HG03039 (cell line): ENCODE data around the gene DLG3.
A peak's percentile ranks its signal among the peaks of the same experiment; 100 is the strongest.
"Not testable (repeated sequence)": the region's sequence is repeated elsewhere in the genome, so short reads cannot be mapped to it uniquely, and the experiment has no call there.

Experiments used
- ATAC-seq: cut with Tn5 transposase; IDR thresholded peaks from one replicate; pipeline ENCODE4 v1.9.1; 2021; ENCODE audit warnings: mild to moderate bottlenecking, moderate library complexity; ENCODE audit not compliant: unreplicated experiment

Gene DLG3

DNA sequence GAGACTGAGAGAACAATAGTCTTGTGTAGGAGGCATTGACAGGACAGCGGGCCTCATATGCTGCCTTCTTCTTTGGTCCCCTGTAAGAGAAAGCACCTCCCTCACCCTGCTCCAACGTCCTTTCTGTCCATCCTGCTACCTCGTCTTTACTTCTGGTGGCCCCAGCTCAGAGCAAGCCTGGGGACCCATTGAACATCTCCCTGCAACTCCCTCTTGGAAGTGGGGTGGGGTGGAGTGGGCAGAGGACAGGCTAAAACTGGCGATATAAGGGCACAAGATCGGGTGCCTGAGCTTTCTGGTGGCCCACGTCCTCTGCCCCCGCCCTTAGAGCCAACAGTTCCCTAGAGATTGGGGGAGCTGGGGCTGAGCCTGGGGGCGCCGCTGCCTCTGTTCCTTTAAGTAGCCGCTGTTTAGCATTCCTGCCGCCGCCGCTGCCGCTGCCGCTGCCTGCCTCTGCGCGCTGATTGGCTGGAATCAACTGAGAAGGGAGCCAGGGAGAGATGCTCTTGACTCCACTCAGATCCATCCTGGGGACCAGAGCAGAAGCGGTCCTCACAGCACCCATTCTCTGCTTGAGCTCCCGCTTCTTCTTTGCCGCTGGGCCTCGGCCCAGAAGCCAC, at the start of gene DLG3:
DLG3 (plus strand) TSS at position 510 of the 620 bp plus-strand sequence. CDS start 367 bp downstream, outside the sequence.
- no peak for ATAC-seq

GRCh38 chrX:70398899-70399298, 45.7 kb upstream of the DLG3 start:
- ATAC-seq, result no peak

DNA sequence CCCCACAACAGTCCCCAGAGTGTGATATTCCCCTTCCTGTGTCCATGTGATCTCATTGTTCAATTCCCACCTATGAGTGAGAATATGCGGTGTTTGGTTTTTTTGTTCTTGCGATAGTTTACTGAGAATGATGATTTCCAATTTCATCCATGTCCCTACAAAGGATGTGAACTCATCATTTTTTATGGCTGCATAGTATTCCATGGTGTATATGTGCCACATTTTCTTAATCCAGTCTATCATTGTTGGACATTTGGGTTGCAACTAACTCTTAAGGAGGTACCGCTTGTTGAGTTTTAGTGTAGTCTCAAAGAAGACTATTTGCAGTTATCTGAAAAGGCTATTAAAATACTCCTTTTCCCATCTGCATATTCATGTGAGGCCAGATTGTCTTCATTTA, 44.5 kb upstream of the DLG3 start:
- not testable (repeated sequence) for ATAC-seq

DNA sequence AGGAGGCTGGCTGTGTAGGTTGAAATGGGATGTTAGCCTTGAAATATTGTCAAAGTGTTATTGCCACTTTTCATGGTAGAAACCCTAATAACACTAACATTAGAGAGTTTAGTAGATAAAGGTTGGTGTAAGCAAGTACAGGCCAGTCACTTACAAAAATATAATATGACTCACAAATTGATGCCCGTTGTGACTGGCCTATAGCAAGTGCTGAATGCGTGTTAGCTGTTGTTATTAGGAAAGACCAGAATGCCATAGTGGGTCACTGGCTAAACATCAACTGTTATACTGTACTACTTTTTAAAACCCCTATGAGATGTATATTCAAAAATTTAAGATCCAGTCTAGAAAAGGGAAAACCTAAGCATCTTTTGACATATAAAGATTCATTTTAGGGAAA, 41.9 kb upstream of the DLG3 start:
- ATAC-seq, result no peak

- no peak for ATAC-seq
Measured at GRCh38 chrX:70405003-70405402, 39.6 kb upstream of the DLG3 start.

DNA sequence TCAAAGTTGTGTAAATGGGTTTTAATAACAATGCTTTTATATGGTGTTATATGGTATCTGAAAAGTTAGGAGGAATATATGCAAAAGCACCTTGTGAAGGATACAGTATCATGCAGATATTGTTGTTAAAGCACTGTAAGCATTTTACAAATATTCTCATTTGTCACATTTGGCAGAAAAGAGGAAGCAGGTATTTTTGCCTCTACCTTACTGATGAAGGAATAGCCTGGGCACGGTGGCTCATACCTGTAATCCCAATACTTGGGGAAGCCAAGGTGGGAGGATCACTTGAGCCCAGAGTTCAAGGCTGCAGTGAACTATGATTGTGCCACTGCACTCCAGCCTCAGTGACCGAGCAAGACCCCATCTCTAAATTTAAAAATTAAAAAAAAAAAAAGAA, 33.7 kb upstream of the DLG3 start:
- ATAC-seq, result no peak

DNA sequence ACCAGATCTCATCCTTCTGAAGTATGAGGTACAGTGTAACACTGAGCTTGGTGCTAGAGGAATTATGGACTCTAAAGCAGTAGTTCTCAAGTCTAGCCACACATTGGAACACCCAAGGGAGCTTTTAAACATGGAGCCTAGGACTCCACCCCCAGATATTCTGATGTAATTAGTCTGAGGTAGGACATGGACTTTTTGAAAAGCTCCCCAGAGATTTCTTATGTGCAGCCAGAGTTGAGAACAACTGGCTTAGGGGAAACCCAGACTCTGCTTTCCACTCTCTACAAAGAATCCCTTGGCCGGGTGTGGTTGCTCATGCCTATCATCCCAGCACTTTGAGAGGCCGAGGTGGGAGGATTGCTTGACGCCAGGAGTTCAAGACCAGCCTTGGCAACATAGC, 33.2 kb upstream of the DLG3 start:
- no peak for ATAC-seq

GRCh38 chrX:70421618-70422017, 23.0 kb upstream of the DLG3 start:
- no peak for ATAC-seq

DNA sequence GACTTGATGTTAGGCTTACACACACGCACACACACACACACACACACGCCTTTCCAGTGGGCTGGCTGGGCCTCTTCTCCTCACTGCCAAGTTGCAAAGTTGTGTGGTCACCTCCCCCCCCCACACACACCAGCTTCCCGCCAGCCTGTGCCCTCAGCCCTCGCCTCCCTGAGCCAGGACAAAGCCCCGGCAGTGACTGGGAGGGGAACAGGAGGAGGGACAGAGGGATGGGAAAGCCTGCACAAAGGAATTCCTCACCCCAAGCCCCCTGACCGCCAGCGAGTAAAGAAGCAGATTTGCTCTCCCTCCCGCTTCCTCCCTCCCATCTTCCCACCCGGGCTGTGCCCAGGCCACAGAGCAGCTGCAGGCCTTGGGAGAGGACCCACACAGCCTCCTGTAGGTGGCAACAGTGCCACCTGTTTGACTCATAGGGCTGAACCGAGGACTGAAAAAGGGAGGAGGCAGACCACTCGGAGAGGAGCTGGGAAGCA, 21.7 kb upstream of the DLG3 start, which contains the start of gene GDPD2:
GDPD2 (plus strand) TSS at position 464 of the 491 bp plus-strand sequence. CDS start 1,671 bp downstream, outside the sequence.
- ATAC-seq, result no peak

- no peak for ATAC-seq
Measured at GRCh38 chrX:70423936-70424675, 20.5 kb upstream of the DLG3 start.

DNA sequence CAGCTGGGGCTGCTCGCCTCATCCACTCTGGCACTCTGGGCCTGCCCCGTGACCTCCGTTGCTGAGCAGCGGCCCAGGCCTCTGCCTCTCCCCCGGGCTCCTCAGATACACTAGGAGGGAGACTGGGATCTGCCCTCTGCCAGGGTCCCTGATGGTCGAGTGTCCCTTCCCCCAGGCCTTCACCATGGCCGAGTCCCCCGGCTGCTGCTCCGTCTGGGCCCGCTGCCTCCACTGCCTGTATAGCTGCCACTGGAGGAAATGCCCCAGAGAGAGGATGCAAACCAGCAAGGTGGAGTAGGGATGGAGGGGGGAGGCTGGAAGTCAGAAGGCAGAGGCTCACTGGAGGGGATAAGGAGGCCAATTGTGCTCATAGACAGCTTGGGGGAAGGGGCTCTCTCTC, 19.8 kb upstream of the DLG3 start:
- no peak for ATAC-seq

- ATAC-seq, result no peak
Measured at GRCh38 chrX:70426286-70427278, 18.1 kb upstream of the DLG3 start.

DNA sequence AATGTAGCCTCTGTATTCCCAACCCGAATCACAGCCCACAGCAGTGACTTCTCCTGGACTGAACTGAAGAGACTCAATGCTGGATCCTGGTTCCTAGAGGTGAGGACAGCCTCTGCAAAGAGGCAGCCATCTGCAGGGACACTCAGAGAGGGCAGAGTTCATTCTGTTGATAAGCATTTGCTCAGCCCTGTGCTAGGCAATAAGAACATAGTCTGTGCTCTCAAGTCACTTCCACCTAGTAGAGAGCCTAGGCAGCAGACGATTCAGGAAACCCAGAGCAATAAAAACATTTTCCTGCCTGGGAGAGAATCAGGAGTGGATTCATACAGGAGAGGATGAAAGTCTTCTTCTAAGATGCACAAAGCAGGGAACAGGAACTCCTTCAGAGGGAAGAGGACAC, 17.3 kb upstream of the DLG3 start:
- ATAC-seq, result no peak

- no peak for ATAC-seq
Measured at GRCh38 chrX:70429759-70430158, 14.9 kb upstream of the DLG3 start.

GRCh38 chrX:70432936-70433847, 11.4 kb upstream of the DLG3 start:
- ATAC-seq, result no peak

- peak; percentile 51 for ATAC-seq
Measured at GRCh38 chrX:70433848-70434351, 10.7 kb upstream of the DLG3 start.

GRCh38 chrX:70434352-70434866, 10.2 kb upstream of the DLG3 start:
- ATAC-seq, result peak; percentile 62

DNA sequence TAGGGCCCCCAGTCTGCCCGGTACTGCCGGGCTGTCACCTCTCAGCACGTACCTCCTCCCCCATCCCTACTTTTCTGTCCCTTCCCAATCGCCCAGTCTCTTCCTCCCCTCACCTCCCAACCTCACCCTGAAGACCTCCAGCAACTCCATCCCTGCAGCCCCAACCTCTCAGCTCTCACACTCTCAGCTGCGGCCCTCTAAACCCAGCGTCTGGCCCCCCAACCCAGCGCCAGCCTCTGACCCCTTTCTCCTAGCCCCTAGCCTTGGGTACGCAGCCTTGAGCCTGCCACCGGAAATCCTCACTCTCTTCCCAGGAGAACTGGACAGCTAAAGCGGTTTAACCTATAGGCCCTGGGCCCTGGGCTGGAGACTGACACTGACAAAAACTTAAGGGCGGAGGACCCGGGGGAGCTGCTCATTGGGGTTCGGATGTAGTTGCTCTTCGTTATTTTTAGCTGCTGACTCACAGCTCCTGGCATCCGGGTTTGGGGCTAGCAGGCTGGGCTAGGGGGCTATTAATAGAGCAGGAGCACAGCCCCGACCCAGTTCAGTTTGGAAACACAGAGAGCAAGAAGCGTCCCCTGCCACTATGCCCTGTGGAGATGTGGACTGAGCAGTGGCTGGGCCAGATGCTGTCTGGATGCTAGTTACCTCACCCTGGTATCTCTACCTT, 9.6 kb upstream of the DLG3 start:
- ATAC-seq, result no peak

- no peak for ATAC-seq
Measured at GRCh38 chrX:70436343-70436742, 8.3 kb upstream of the DLG3 start.
